Esophagus (tissue), 2 donors: ENCODE data around the gene PPP2R5D. TPM values are rescaled to one million over a fixed set of nuclear protein-coding genes. Genes with fewer than 3 reads are reported as not detected.

Experiments used
- H3K27ac ChIP-seq, 2 donors: one replicate each; pipeline ENCODE4 v1.5.1; 2013; ENCODE audit warnings: low read depth in 2 of 2, mild to moderate bottlenecking in 2 of 2, inconsistent platforms in 1 of 2, low read length in 1 of 2, moderate library complexity in 1 of 2
- H3K27me3 ChIP-seq, 2 donors: one replicate each; pipeline ENCODE4 v1.6.1; 2013; ENCODE audit warnings: low read length in 2 of 2, control low read depth in 1 of 2, mild to moderate bottlenecking in 1 of 2; ENCODE audit not compliant: insufficient read depth in 2 of 2, control insufficient read depth in 1 of 2
- H3K36me3 ChIP-seq, 2 donors: one replicate each; pipeline ENCODE4 v1.6.1; 2013; ENCODE audit warnings: low read length in 1 of 2; ENCODE audit not compliant: control insufficient read depth in 2 of 2, insufficient read depth in 2 of 2
- H3K4me1 ChIP-seq, 2 donors: one replicate each; pipeline ENCODE4 v1.6.1; 2013; ENCODE audit warnings: low read length in 1 of 2; ENCODE audit not compliant: control insufficient read depth in 2 of 2, insufficient read depth in 2 of 2
- H3K4me3 ChIP-seq, 2 donors: one replicate each; pipeline ENCODE4 v1.5.1; 2013; ENCODE audit warnings: low read length in 2 of 2, mild to moderate bottlenecking in 2 of 2, low read depth in 1 of 2, moderate library complexity in 1 of 2
- H3K9me3 ChIP-seq, 2 donors: one replicate each; pipeline ENCODE4 v1.6.1; 2013; ENCODE audit warnings: mild to moderate bottlenecking in 2 of 2, low read depth in 1 of 2, low read length in 1 of 2, moderate library complexity in 1 of 2; ENCODE audit not compliant: control insufficient read depth in 2 of 2, insufficient read depth in 1 of 2
- WGBS, 2 donors: extraction: QIAGEN DNeasy Blood & Tissue Kit; methylation state at CpG; one replicate each; pipeline ENCODE4 v1.1.7; 2013; 5-methylcytosine and 5-hydroxymethylcytosine counted together
- polyA plus RNA-seq, 2 donors: library from polyadenylated mRNA; stranded (reverse); fragments of 200-250 nt; gene quantifications; one replicate each; pipeline ENCODE4 v1.2.3, GENCODE V29; 2013
- donor health status: healthy with polysubstance abuse.
- donor health status: Bipolar disorder and iron deficiency.

The PPP2R5D gene
- 10 to 100 TPM; 16.7 to 17.4 TPM for polyA plus RNA-seq

- peak within 1 kb of the TSS; percentile 83 to 93 for H3K27ac ChIP-seq
Measured at GRCh38 chr6:42984001-42984923, at the start of gene PPP2R5D. TSS of gene PPP2R5D (plus strand) at chr6:42984570. CDS start at chr6:42984678, 108 bp downstream.

GRCh38 chr6:42935322-42935721 lies 49.0 kb upstream of the PPP2R5D start:
- Histone ChIP-seq H3K36me3 (peaks cover 6 to 29% of the 10 kb centered on the region in 2 donors), H3K4me3 (no peak overlapping the region), H3K27ac (no peak overlapping the region), H3K4me1 (peaks cover 0 to 2% of the 10 kb centered on the region in 2 donors), H3K27me3 (no peaks in the 10 kb centered on the region), H3K9me3 (no peaks in the 10 kb centered on the region)
- WGBS, 2 donors = 77 to 81% methylated on average over 7 of the region's 7 CpGs

More at GRCh38 chr6:42984001-42984923, at the start of gene PPP2R5D:
- H3K4me3 ChIP-seq = peak within 1 kb of the TSS; percentile 72 to 84
- no peaks in the 10 kb centered on the region for H3K9me3 ChIP-seq
- peaks cover 0 to 3% of the 10 kb centered on the region in 2 donors for H3K36me3 ChIP-seq
- H3K27me3 ChIP-seq = no peaks in the 10 kb centered on the region
- WGBS, 2 donors = 1% methylated on average over 49 to 59 of the region's 59 CpGs
- peaks cover 5 to 24% of the 10 kb centered on the region in 2 donors for H3K4me1 ChIP-seq

GRCh38 chr6:42936398-42936797 lies 48.0 kb upstream of the PPP2R5D start:
- Histone ChIP-seq H3K27me3 (no peaks in the 10 kb centered on the region), H3K36me3 (peaks cover 6 to 32% of the 10 kb centered on the region in 2 donors), H3K4me3 (no peak overlapping the region), H3K4me1 (peaks cover 0 to 2% of the 10 kb centered on the region in 2 donors), H3K9me3 (no peaks in the 10 kb centered on the region), H3K27ac (no peak overlapping the region)
- WGBS, 2 donors = 92 to 97% methylated on average over 11 of the region's 11 CpGs

- H3K27me3 ChIP-seq = no peaks in the 10 kb centered on the region
- no peak overlapping the region for H3K27ac ChIP-seq
- H3K4me1 ChIP-seq = peaks cover 0 to 2% of the 10 kb centered on the region in 2 donors
- H3K9me3 ChIP-seq = no peaks in the 10 kb centered on the region
- H3K4me3 ChIP-seq = no peak overlapping the region
- H3K36me3 ChIP-seq = peaks cover 6 to 32% of the 10 kb centered on the region in 2 donors
- 84 to 89% methylated on average over 13 of the region's 13 CpGs for WGBS, 2 donors
Measured at GRCh38 chr6:42937548-42938427, 46.6 kb upstream of the PPP2R5D start.

DNA sequence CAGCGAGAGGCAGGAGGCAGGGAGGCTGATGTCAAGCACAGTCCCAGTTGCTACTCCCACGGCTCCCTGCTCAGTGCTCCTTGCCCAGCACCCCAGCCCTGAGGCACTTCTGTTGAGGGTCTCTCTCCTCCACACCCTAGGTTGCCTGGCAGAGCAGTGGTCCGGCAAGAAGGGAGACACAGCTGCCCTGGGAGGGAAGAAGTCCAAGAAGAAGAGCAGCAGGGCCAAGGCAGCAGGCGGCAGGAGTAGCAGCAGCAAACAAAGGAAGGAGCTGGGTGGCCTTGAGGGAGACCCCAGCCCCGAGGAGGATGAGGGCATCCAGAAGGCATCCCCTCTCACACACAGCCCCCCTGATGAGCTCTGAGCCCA lies 46.0 kb upstream of the PPP2R5D start:
- H3K36me3 ChIP-seq = peaks cover 6 to 32% of the 10 kb centered on the region in 2 donors
- H3K4me3 ChIP-seq = no peak overlapping the region
- no peaks in the 10 kb centered on the region for H3K27me3 ChIP-seq
- H3K9me3 ChIP-seq = no peaks in the 10 kb centered on the region
- H3K4me1 ChIP-seq = peaks cover 0 to 2% of the 10 kb centered on the region in 2 donors
- no peak overlapping the region for H3K27ac ChIP-seq
- 81 to 90% methylated on average over 5 of the region's 5 CpGs for WGBS, 2 donors

DNA sequence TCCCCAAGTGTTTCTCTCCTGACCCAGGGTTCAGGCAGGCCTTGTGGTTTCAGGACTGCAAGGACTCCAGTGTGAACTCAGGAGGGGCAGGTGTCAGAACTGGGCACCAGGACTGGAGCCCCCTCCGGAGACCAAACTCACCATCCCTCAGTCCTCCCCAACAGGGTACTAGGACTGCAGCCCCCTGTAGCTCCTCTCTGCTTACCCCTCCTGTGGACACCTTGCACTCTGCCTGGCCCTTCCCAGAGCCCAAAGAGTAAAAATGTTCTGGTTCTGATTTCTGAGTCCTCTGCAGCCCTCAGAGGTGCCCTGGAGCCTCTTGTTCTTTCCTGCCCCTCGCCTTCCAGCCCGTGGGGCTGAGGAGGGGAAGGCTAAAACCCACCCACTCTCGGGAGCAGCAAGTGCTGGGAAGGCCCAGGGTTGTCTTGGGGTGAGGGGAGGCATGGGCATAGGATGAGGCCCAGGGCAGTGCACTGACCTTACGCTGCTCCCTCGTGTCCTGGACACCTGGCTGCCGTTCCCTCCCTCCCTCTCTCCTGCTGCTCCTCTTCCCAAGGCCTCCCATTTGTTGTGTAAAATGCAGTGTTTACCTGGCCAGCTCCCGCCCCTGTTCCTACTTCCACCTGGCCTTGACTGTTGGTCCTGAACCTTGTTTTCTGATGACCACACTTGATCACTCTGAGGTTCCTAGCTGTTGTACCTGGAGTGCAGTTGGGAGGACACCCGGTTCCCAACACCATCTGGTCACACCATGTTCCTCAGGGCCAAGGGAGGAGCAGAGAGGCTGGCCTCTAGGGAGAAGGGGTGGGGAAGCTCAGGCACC lies 45.2 kb upstream of the PPP2R5D start:
- Histone ChIP-seq H3K27me3 (no peaks in the 10 kb centered on the region), H3K36me3 (peaks cover 6 to 31% of the 10 kb centered on the region in 2 donors), H3K9me3 (no peaks in the 10 kb centered on the region), H3K4me3 (no peak overlapping the region), H3K27ac (no peak overlapping the region), H3K4me1 (peaks cover 0 to 2% of the 10 kb centered on the region in 2 donors)
- WGBS, 2 donors = 71 to 82% methylated on average over 9 of the region's 9 CpGs

GRCh38 chr6:42939810-42940167 lies 44.6 kb upstream of the PPP2R5D start:
- H3K9me3 ChIP-seq = no peaks in the 10 kb centered on the region
- no peak overlapping the region for H3K4me3 ChIP-seq
- H3K27ac ChIP-seq = no peak overlapping the region
- peaks cover 0 to 2% of the 10 kb centered on the region in 2 donors for H3K4me1 ChIP-seq
- no peaks in the 10 kb centered on the region for H3K27me3 ChIP-seq
- H3K36me3 ChIP-seq = peaks cover 6 to 27% of the 10 kb centered on the region in 2 donors
- WGBS, 2 donors = 73 to 84% methylated on average over 4 of the region's 4 CpGs

- peaks cover 4 to 24% of the 10 kb centered on the region in 2 donors for H3K36me3 ChIP-seq
- 90 to 95% methylated on average over 6 of the region's 6 CpGs for WGBS, 2 donors
- no peak overlapping the region for H3K4me3 ChIP-seq
- H3K27me3 ChIP-seq = no peaks in the 10 kb centered on the region
- no peak overlapping the region for H3K27ac ChIP-seq
- H3K4me1 ChIP-seq = peaks cover 0 to 2% of the 10 kb centered on the region in 2 donors
- no peaks in the 10 kb centered on the region for H3K9me3 ChIP-seq
Measured at GRCh38 chr6:42940493-42941045, 43.8 kb upstream of the PPP2R5D start.
